GM10248 (cell line): ENCODE data around the gene CAMTA1.

ENCODE experiments used
- CTCF ChIA-PET: fragments of 300-600 bp; sonication (Branson Sonifier 250); formaldehyde crosslinking; extraction: SDS; loops from one replicate; lab custom pipeline; 2021; ENCODE audit warnings: antibody characterized with exemption; lab: Yijun Ruan, JAX
- POLR2A ChIA-PET: fragments of 350-650 bp; sonication (Branson Sonifier 250); formaldehyde crosslinking; extraction: SDS; loops from one replicate; lab custom pipeline; 2020; ENCODE audit warnings: antibody characterized with exemption; lab: Yijun Ruan, JAX
- DNase-seq: peaks from one replicate; pipeline ENCODE4 v3.0.0; 2012; ENCODE audit errors: extremely low spot score
- TF ChIP-seq, protein P1 (sequence below): IDR thresholded peaks from 2 replicates; pipeline ENCODE4 v1.5.1; 2012; ENCODE audit warnings: mild to moderate bottlenecking, low read depth; ENCODE audit errors: extremely low read depth, missing control alignments, control extremely low read depth

The CAMTA1 gene

GRCh38 chr1:7669559-7670311 is 884.5 kb downstream of the CAMTA1 start:
- ChIA-PET CTCF (interaction anchor here (0.6 to 18.8 kb wide), 34 partner anchors 11 to 681 kb away, joined by 3 to 296 read pairs (median 4); partner anchors contain the start of gene TNFRSF9), POLR2A (no interaction called here)
- DNase-seq: peak; percentile 78
- TF ChIP-seq, protein P1, sequence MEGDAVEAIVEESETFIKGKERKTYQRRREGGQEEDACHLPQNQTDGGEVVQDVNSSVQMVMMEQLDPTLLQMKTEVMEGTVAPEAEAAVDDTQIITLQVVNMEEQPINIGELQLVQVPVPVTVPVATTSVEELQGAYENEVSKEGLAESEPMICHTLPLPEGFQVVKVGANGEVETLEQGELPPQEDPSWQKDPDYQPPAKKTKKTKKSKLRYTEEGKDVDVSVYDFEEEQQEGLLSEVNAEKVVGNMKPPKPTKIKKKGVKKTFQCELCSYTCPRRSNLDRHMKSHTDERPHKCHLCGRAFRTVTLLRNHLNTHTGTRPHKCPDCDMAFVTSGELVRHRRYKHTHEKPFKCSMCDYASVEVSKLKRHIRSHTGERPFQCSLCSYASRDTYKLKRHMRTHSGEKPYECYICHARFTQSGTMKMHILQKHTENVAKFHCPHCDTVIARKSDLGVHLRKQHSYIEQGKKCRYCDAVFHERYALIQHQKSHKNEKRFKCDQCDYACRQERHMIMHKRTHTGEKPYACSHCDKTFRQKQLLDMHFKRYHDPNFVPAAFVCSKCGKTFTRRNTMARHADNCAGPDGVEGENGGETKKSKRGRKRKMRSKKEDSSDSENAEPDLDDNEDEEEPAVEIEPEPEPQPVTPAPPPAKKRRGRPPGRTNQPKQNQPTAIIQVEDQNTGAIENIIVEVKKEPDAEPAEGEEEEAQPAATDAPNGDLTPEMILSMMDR: peak; percentile 97

DNA sequence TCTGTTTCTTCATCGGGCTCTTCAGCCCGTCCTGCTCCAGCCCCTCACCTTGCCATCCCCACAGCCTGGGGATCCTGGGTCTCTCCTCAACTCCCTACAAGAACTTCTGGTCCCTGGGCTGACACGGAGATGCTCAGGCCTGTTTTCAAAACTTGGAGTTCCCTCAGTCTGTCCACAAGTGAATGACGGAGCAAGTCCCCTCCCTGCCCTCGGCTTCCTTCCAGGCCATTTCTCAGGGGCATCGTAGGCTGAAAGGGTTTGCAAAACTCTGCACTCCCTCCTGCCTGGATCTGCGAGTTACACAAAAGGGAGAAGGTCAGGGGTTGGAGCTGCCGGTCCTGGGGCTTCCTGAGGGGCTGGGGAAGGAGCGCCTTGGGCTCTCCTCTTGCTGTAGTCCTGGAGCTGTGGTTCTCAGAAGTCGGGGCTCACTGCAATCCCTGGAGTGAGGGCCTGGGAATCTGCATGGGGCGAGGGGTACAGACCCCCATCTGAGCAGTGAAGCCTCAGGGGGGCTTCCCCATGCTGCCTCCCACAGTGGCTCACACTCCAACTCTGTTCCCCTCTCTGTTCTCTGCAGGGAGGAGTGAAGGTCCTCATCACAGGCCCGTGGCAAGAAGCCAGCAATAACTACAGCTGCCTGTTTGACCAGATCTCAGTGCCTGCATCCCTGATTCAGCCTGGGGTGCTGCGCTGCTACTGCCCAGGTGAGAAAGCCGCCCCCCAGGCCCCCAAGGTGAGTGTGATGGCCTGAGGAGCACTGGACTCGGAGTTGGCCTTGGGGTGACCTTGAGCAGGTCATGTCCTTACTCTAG is 885.3 kb downstream of the CAMTA1 start:
- DNase-seq: no peak
- ChIA-PET POLR2A (no interaction called here), CTCF (interaction anchor here (0.6 to 18.8 kb wide), 13 partner anchors 11 to 680 kb away, joined by 3 to 296 read pairs (median 10); partner anchors contain the start of gene TNFRSF9)

DNA sequence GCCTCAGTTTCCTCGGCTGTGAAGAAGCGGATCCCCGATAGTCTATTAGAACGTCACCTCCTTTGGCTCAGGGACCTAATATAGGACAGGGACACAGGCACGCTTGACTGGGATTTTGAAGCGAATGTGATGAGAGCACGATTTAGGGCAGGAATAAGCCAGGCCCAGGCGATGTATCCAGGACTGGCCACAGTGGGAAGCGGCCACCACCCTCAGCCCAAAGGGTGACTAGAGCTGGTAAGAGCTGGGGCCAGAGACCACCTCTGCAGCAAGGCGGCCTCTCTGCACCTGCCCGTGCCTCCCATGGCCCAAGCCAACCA is 885.9 kb downstream of the CAMTA1 start:
- TF ChIP-seq, protein P1: no peak
- no peak for DNase-seq
- ChIA-PET POLR2A (no interaction called here), CTCF (interaction anchor here (2.5 to 18.8 kb wide), 4 partner anchors 10 to 345 kb away, joined by 10 to 296 read pairs (median 60); no protein-coding TSS in a partner anchor)

More for the DNA sequence above, 885.3 kb downstream of the CAMTA1 start:
- TF ChIP-seq, protein P1: no peak

DNA sequence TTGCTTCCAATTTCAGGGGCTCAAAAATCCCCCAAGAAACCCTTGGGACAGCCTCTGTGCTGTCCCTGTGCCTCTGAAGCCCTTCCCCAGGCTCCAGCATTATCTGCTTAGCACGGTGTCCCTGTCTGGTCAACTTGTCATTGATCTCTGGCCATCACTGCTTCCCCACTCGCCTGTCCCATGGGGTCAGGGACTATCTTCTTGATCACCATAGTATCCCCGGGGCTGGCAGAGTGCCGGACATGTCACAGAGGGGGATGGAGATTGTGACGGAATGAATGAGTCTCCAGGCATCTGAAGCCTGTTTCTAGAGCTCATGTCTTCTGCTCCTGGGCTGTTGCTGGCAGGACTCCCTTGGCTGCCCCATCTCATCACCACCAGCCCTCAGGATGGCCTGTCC is 886.4 kb downstream of the CAMTA1 start:
- TF ChIP-seq, protein P1: no peak
- ChIA-PET POLR2A (no interaction called here), CTCF (interaction anchor here (1.0 to 18.8 kb wide), 3 partner anchors 10 to 80 kb away, joined by 3 to 296 read pairs (median 4); no protein-coding TSS in a partner anchor)
- DNase-seq: no peak

DNA sequence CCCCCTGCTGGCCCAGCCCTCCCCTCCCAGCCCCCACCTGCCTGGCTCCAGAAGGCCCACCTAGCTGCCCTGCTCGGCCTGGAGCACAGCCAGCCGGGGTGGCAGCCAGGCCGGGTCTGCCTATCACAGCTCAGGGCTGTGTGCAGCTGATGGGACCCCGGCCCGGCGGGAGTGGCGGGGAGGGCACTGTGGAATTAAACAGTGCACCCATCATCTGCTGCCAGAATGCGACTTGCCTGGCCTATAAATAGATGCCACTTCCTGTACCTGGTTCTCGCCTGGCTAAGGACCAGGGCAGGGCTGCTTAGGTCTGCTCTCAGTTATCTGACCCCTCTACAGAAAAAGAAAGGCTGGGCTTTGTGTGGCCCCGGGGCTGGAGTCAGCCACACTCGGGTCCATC is 887.6 kb downstream of the CAMTA1 start:
- TF ChIP-seq, protein P1: no peak
- DNase-seq: no peak
- ChIA-PET POLR2A (no interaction called here), CTCF (interaction anchor here (1.0 to 18.8 kb wide), 2 partner anchors 9 to 78 kb away, joined by 3 to 296 read pairs; no protein-coding TSS in a partner anchor)

- TF ChIP-seq, protein P1: no peak
- ChIA-PET CTCF (interaction anchor here (1.1 to 18.8 kb wide), 2 partner anchors 14 to 76 kb away, joined by 4 to 296 read pairs; no protein-coding TSS in a partner anchor), POLR2A (no interaction called here)
- no peak for DNase-seq
These were observed 889.7 kb downstream of the CAMTA1 start for GRCh38 chr1:7674972-7675371.
